GM10847 (cell line): ENCODE results near the gene LFNG.

Experiments
- POLR2A ChIP-seq: IDR thresholded peaks from 2 replicates; pipeline ENCODE4 v1.6.1; 2011; ENCODE audit not compliant: insufficient read length; ENCODE audit errors: extremely low read depth

LFNG gene, protein sequence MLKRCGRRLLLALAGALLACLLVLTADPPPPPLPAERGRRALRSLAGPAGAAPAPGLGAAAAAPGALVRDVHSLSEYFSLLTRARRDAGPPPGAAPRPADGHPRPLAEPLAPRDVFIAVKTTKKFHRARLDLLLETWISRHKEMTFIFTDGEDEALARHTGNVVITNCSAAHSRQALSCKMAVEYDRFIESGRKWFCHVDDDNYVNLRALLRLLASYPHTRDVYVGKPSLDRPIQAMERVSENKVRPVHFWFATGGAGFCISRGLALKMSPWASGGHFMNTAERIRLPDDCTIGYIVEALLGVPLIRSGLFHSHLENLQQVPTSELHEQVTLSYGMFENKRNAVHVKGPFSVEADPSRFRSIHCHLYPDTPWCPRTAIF

DNA sequence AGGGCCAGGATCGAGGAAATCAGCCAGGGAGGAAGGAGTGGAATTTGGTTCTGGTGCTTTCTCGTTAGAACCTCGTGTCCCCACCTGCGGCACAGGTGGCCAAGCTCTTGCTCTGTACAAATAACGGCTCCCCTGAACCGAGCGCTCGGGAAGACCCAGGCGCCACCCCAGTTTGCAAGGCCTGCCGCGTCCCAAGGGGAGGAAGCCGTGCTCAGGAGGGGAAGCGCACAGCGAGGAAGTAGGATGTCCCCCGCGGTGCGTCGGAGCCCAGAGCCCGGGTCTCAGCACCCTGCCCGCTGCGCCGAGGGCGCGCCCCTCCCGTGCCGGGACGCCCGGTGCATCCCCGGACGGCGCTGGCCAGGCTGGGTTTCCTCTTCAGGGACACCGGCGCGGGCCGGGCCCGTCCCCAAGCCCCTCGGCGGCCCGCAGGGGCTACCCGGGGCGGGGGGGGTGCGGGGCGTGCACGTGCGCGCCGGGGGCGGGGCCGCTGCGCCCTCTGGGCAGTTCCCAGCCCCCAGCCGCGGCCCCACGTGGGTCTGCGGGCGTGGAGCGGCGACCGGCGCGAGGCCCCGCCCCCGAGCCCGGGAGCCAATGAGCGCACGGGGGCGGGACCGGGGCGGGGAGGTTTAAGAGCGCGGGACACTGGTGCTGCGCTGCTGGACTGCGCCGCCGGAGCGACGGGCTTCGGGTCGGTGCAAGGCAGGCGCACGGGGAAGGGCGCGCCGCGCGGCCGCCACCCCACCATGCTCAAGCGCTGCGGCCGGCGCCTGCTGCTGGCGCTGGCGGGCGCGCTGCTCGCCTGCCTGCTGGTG, at the start of gene LFNG:
Gene LFNG, plus strand, starts transcription at position 656 of the 812 bp plus-strand sequence. Its CDS starts 88 bp downstream, at position 744.
- peak; percentile 80 for TF ChIP-seq POLR2A

DNA sequence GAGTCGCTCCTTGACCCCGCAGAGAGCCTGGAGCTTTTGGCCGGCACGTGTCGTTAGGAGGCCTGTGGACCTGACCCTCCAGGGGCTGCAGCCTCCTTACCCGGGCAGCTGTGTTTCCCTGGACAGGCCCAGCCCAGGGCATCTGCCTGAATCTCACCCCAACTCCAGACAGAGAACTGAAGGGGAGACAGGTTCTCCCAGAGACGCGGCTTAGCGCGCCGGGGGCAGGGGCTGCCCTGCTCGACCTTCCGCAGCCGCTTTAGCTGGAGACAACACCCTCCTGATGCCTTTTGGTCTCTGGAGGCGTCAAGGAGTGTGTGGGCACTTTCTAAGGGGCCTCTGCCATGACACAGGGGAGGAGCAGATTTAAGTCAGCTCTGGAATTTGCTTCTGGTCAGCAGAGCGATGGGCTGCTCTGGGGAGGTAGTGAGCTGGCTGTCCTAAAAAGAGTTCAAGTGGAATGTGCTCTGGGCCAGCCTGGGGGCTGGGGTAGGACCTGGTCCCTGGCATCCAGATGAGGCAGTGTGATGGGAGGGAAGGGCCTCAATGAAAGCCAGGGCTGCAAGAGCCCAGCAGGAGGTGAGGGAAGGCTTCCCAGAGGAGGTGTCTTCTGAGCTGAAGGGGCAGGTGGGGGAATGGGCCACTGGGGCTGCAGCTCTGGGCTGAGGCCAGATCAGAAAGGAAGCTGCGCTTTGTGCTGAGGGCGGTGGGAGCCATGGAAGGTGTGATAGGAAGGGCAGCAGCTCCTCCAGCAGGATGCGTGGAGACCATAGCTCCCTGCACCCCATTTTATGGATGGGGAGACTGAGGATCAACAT, 49.2 kb upstream of the LFNG start:
- no peak for TF ChIP-seq POLR2A

DNA sequence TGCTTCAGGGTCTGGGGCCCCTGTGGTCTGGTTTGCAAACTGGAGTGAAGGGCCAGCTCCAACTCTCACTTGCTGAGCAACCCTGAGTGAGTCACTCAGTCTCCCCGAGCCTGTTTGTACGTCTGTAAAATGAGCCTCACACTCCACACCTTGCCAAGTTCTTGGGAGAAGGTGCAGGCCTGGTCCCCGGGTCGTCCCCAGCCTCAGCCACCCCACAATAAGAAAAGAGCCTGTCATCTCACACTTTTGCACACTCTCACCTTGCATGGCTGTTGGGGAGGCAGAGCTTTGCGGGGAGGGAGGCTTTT, 48.6 kb upstream of the LFNG start:
- no peak for TF ChIP-seq POLR2A

DNA sequence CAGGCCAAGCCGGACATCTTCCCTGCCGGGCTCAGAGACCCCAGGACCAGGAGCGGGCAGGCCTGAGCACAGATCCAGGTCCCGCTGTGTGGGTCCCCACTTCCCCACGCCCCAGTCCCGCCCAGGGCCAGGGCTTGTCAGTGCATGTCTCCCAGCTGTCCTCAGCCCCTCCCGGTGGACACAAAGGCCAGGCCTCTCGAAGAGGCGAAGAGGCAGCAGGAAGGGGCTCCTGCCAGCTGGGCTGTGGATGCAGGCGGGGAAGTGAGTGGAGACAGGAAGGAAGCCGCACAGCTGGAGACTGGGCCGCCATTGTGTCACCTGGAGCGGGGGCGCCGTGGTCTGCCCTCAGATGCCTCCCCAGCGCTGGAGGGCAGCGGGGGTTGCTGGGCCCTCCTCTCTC, 48.2 kb upstream of the LFNG start:
- no peak for TF ChIP-seq POLR2A

DNA sequence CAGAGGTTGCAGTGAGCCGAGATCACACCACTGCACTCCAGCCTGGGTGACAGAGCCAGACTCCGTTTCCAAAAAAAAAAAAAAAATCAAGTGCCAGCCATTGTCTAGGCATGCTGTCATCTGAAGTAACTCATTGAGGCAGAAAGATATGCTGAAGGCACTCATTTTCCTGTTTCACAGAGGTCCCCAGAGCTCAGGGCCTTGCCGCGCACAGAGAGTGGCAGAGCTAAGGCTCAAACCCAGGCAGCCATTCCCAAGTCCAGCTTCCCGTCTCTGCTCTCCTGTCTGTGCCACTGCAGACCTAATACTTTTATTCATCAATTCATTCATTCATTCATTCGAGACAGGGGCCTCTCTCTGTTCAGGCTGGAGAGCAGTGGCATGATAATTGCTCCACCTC, 46.8 kb upstream of the LFNG start:
- TF ChIP-seq POLR2A, result no peak

DNA sequence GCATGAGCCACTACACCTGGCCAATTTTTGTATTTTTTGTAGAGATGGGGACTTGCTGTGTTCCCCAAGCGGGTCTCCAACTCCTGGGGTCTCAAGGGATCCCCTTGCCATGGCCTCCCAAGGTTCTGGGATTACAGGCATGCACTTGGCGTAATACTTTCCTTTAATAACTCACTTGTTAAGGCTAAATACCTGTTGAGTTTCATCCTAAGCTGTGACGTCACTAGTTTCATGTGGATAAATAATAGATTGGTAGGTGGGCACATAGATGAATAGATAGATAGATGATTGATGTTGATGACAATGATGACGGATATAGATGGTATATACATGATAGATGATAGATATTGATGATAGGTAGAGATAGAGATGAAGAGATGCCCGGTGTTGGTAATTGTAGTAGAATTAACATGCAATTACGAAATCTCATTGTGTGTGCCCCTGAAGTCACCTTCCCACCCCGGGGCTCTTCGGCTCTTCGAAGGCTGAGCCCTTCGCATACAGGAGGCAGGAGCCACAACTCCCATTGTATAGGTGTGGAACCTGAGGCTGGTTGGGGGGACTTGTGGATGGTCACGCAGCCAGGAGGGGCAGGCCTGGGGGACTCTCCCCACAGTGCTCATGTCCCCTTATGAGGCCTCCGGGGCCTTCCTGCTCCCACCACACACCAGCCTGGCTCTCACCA, 45.9 kb upstream of the LFNG start:
- no peak for TF ChIP-seq POLR2A

DNA sequence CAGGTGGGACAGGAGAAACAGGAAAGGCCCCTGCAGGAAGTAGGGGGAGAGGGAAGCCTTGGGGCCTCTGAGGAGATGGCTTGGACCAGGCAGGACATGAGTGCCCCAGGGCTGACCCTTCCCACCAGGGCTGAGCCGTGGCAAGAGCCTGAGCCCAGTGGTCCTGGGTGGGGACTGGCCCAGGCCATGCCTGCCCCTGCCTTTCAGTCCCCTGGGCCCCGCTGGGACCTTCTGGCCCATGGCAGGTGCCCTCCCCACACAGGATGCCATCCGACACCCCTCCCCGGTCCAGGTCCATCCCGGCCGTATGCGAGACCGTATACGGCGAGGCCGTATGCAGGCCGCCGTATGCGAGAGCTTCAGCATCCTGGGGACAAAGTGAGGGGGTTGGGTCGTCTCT, 45.4 kb upstream of the LFNG start:
- TF ChIP-seq POLR2A, result no peak

DNA sequence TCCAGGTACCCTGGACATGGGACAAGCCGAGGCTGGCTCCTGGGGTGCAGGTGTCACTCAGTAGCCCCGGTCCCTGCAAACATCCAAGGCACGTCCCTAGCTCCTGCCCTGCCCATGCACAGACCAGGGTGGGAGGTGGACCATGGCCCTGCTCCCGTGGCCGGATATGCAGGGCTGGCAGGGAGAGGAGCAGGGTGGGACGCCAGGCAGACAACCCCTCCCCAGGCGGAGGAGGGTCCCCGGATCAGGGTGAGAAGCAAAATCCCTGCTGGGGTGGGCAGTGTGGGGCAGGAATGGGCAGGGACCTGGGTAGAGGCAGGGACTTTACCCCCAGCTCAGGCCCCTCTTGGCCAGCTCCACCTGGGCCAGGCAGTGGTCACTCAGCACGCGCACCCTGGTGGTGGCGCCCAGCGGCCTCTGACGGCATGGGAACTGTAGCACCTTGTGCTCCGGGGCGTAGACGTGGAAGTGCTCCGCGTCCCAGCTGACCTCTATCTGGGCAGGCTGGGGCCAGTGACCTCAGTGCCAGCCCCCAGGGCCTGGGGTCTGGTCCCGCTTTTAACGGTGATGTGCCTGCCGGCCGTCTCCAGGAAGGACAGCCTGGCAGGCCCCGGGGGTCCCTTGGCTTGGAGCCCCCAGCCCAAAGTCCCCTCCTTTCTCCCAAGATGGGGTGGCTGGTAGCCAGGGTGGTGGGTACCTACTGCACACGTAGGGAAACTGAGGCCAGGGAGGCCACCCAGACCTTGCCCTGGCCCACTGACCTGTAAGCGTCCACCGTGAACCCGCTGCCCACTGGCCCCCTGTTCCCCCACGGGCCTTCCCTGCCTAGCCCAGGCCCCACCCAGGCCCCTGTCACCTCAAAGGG, 44.5 kb upstream of the LFNG start:
- no peak for TF ChIP-seq POLR2A

DNA sequence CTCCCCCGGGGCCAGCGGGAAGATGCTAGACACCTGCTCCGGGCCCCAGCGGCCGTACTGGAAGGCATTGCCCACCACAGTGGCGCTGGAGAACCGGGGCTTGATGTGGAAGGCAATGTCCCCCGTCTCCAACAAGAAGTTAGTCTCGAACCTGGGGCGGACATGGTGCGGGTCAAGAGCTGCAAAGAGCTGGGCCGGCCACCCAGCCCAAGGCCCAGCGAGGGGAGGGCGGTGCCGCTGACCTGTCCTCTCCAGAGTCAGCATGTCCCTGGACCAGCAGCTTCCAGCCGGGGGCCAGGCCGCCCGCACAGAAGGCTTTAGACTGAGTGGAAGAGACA, 43.9 kb upstream of the LFNG start:
- TF ChIP-seq POLR2A, result no peak

DNA sequence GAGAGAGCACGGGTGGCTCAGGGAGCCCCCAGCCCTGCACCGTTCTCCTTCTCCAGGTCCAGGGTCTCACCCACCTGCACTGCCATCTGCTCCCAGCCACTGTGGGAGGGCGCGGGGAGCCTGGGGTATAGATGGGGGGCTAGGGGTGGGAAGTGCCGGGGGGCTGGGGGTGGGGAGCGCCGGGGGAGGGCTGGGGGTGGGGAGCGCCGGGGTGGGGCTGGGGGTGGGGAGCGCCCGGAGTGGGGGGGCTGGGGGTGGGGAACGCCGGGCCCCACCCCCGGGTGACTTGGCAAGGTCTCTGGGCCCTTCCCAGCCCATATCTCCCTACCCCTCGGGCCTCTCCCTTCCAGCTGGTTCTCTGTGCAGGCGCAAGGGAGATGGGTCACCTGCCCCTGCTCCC, 43.3 kb upstream of the LFNG start, which contains the start of gene GRIFIN:
Gene GRIFIN, minus strand, starts transcription at position 101 of the 400 bp plus-strand sequence. Its CDS starts 15 bp downstream, at position 86.
- no peak for TF ChIP-seq POLR2A

DNA sequence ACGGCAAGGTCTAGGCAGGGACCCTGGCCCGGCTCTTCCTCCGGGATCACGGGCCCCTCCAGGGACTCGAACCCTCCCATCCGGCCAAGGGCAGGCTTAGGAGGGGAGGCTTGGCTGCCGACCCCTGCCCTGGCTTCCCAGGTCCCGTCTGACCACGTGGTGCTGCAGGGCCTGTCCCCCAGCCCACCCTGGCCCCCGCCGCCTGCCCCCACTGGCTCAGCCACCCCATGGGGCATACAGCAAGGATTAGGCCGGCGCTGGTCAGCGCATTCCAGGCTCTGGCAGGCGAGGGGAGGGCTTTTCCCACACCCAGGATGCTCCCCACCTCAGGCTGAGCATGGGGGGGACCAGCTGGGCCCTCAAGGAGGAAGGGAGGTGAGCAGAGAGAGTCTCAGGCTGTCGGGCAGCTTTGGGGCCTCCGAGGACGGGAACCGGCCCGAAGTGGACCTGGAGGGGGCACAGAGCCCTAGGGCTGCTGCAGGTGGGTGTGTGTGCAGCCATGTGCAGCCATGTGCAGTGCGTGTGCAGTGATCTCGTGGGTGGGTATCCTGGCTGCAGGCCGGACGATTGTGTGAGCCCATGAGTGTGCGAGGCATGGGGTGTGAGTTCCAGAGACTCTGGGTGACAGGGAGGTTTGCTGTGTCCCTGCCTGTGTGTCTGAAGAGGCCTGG, 42.7 kb upstream of the LFNG start:
- no peak for TF ChIP-seq POLR2A

DNA sequence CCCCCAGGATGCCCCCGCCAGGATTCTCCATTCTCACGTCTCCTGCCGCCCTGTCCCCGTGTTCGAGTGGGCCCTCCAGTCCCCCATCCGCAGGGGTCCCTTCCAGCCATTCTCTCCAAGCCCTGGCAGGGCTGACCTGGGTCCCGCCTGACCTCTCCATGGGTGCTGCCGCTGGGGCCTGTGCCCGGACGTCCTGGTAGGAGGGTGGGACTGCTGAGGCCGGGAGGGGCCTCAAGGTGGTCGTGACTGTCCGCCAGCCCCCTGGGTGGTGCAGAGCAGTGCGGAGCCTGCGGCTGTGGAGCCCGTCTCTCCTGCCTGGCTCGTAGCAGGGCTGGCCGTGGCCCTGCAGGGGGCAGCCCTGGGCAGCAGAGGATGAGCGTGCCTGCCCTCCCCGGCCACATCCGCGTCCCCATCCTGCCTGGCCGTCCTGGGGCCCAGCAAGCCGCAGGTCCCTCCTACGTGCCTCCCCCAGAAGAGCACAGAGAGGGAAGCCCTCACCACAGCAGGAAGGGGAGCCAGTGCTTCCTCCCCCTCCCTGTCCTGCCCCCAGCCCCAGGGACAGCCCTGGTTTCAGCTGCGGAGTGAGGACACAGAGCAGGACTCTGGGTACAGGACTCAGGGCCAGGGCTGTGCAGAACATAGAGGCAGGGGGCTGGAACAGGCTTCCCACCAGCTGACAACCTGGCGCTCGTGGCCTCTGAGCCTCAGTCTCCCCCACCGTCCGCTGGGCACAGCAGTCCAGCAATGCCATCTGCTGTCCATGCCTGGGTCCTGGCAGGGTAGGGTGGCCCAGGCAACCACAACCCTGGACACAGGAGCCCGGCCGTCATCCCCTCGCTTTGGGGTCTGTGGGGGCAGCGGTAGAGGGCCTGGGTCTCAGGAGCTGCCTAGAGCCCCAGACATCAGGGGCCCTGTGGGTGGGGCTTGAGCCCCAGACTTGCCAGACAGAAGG, 41.9 kb upstream of the LFNG start:
- no peak for TF ChIP-seq POLR2A

DNA sequence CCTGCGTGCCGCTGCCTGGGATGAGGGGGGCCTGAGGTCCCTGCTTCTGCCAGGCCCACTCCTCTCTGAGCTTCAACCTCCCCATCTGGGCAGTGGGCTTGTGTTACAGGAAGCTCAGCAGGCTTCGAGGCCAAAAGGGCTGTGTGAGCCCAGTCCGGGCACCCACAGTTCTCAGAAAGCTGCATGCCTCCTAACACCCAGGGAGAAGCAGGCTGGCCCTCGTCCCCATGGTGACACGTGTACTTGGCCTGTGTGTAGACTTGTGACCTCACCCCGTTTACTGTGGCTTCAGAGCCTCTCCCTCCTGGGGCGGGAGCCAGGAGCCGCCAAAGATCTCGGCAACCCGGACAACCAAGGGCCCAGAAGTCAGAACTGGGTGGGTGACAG, 41.2 kb upstream of the LFNG start:
- no peak for TF ChIP-seq POLR2A
